Endothelial cell of umbilical vein (primary cell): ENCODE results near the gene LTK. TPM values are rescaled to one million over a fixed set of nuclear protein-coding genes. Genes with fewer than 3 reads are reported as not detected.

Experiments
- BruUV-seq: library from RNA; stranded (reverse); fragments of 400-500 nt; replicated peaks from 2 replicates; lab custom pipeline; 2021; lab: Mats Ljungman, UMichigan
- CTCF ChIA-PET: fragments of 300-600, 350-600 bp; sonication (Branson Sonifier 250); formaldehyde crosslinking; loops from one replicate; lab custom pipeline; 2021; ENCODE audit warnings: antibody characterized with exemption, inconsistent platforms; lab: Charles Lee
- POLR2A ChIA-PET: fragments of 300-600, 350-600 bp; sonication (Branson Sonifier 250); formaldehyde crosslinking; loops from one replicate; lab custom pipeline; 2021; ENCODE audit warnings: antibody characterized with exemption, inconsistent platforms; lab: Charles Lee
- DNase-seq: peaks from one replicate; pipeline ENCODE4 v3.0.0-alpha.2; 2011; ENCODE audit warnings: low read depth, low spot score
- FAIRE-seq: peaks from 2 replicates; lab custom pipeline; 2011; peaks lifted over from hg19 to GRCh38; lab: Jason Lieb, UNC
- H2AFZ ChIP-seq: 2 replicates; pipeline ENCODE4 v1.6.0; 2012; ENCODE audit warnings: low read depth, low read length, control low read depth, inconsistent platforms
- H3K27ac ChIP-seq: 2 replicates; pipeline ENCODE4 v1.5.1; 2011; ENCODE audit warnings: low read depth, mild to moderate bottlenecking, control low read depth, low read length, moderate library complexity; ENCODE audit not compliant: insufficient read depth
- H3K27me3 ChIP-seq, 2 experiments: 2 replicates each; pipeline versions ENCODE4 v1.6.0 to v1.6.1; 2011; ENCODE audit warnings: low read length in 2 of 2, mixed read lengths in 1 of 2; ENCODE audit not compliant: control insufficient read depth in 2 of 2, insufficient read depth in 2 of 2
- H3K36me3 ChIP-seq, 2 experiments: 2 replicates in 1 of 2; 3 replicates in 1 of 2; pipeline ENCODE4 v1.5.1; 2011; ENCODE audit warnings: low read length in 2 of 2, mild to moderate bottlenecking in 1 of 2, moderate library complexity in 1 of 2; ENCODE audit not compliant: control insufficient read depth in 2 of 2, insufficient read depth in 2 of 2; ENCODE audit errors: extremely low read depth in 1 of 2
- H3K4me1 ChIP-seq: 3 replicates; pipeline ENCODE4 v1.5.1; 2011; ENCODE audit warnings: mild to moderate bottlenecking, low read length; ENCODE audit not compliant: control insufficient read depth, insufficient read depth; ENCODE audit errors: extremely low read depth
- H3K4me2 ChIP-seq: 2 replicates; pipeline ENCODE4 v1.6.1; 2011; ENCODE audit warnings: low read length, control low read depth, mixed read lengths; ENCODE audit not compliant: insufficient read depth
- H3K4me3 ChIP-seq, 3 experiments: fragments of 200-600 bp in 1 of 3; sonication (generic), shearing (Covaris generic) in 1 of 3; replicated peaks in 1 of 3; 2 replicates each; pipeline ENCODE4 v1.5.1; 2011 to 2016; ENCODE audit warnings: control low read depth in 3 of 3, low read length in 3 of 3, mild to moderate bottlenecking in 2 of 3, inconsistent platforms in 1 of 3, low read depth in 1 of 3, moderate library complexity in 1 of 3; ENCODE audit not compliant: insufficient read depth in 1 of 3
- H3K79me2 ChIP-seq: 2 replicates; pipeline ENCODE4 v1.6.0; 2012; ENCODE audit warnings: low read length, inconsistent platforms; ENCODE audit not compliant: control insufficient read depth, insufficient read depth
- H3K9ac ChIP-seq: replicated peaks from 2 replicates; pipeline ENCODE3; 2011; ENCODE audit warnings: low read length, control low read depth; ENCODE audit not compliant: insufficient read depth; ENCODE audit errors: extremely low read depth
- H3K9me1 ChIP-seq: replicated peaks from 3 replicates; pipeline ENCODE4 v1.6.0; 2011; ENCODE audit warnings: mild to moderate bottlenecking, low read length; ENCODE audit not compliant: control insufficient read depth, insufficient read depth; ENCODE audit errors: extremely low read depth
- H3K9me3 ChIP-seq: replicated peaks from 2 replicates; pipeline ENCODE4 v1.5.1; 2012; ENCODE audit warnings: low read length, inconsistent platforms; ENCODE audit not compliant: control insufficient read depth, insufficient read depth
- H4K20me1 ChIP-seq: replicated peaks from 2 replicates; pipeline ENCODE3; 2011; ENCODE audit warnings: mild to moderate bottlenecking, low read length; ENCODE audit not compliant: control insufficient read depth, insufficient read depth; ENCODE audit errors: extremely low read depth
- CTCF ChIP-seq, 2 donors: IDR thresholded peaks; 1 replicate in 1 of 2; 2 replicates in 1 of 2; pipeline ENCODE4 v1.5.1; 2011; ENCODE audit warnings: low read length in 2 of 2, mild to moderate bottlenecking in 2 of 2, moderate library complexity in 2 of 2, control low read depth in 1 of 2, inconsistent platforms in 1 of 2, low read depth in 1 of 2; ENCODE audit not compliant: insufficient read depth in 1 of 2; ENCODE audit errors: extremely low read depth in 1 of 2
- EZH2 ChIP-seq: IDR thresholded peaks from 2 replicates; pipeline ENCODE4 v1.6.1; 2012; ENCODE audit warnings: borderline replicate concordance, low read depth, mild to moderate bottlenecking, moderate library complexity, low read length, inconsistent platforms; ENCODE audit not compliant: severe bottlenecking
- FOS ChIP-seq: IDR thresholded peaks from 2 replicates; pipeline ENCODE4 v1.6.1; 2011; ENCODE audit warnings: mild to moderate bottlenecking, low read length, moderate library complexity, borderline replicate concordance; ENCODE audit not compliant: insufficient read depth
- GATA2 ChIP-seq: IDR thresholded peaks from 2 replicates; pipeline ENCODE4 v1.7.0; 2011; ENCODE audit warnings: low read depth, mild to moderate bottlenecking, moderate library complexity, mixed read lengths, low read length; ENCODE audit not compliant: insufficient read length, insufficient read depth
- JUN ChIP-seq: IDR thresholded peaks from 2 replicates; pipeline ENCODE4 v1.6.1; 2011; ENCODE audit warnings: borderline replicate concordance, low read depth; ENCODE audit not compliant: insufficient read length, insufficient read depth
- MAX ChIP-seq: IDR thresholded peaks from 2 replicates; pipeline ENCODE4 v1.6.1; 2011; ENCODE audit not compliant: insufficient read depth, insufficient read length
- MYC ChIP-seq: IDR thresholded peaks from one replicate; pipeline ENCODE4 v1.6.1; 2011; ENCODE audit warnings: mild to moderate bottlenecking, low read depth, low read length
- POLR2A ChIP-seq: IDR thresholded peaks from 2 replicates; pipeline ENCODE4 v1.6.1; 2012; ENCODE audit warnings: low read depth, mild to moderate bottlenecking, control low read depth, low read length
- POLR2AphosphoS5 ChIP-seq: IDR thresholded peaks from 2 replicates; pipeline ENCODE4 v1.6.1; 2012; ENCODE audit warnings: low read depth, mild to moderate bottlenecking, control low read depth, low read length, moderate library complexity; ENCODE audit not compliant: insufficient read depth
- dilution Hi-C: fragments of 300-500 bp; cut with MboI; formaldehyde crosslinking; loops from one replicate; pipeline ENCODE4 v1.15.0; 2019; ENCODE audit warnings: low sequenced_read_pairs; ENCODE audit not compliant: extremely low pct_ligation_motif_present
- intact Hi-C: fragments of 100-400 bp; cut with micrococcal nuclease; formaldehyde crosslinking; loops from one replicate; pipeline ENCODE4 v1.10.0; 2022
- polyA plus RNA-seq, 4 experiments: library from polyadenylated mRNA; depleted of rRNA in 3 of 4; stranded (reverse) in 3 of 4; unstranded in 1 of 4; fragments of >200 nt; gene quantifications; 2 replicates each; pipeline versions ENCODE4 v1.2.1 to v1.2.3, GENCODE V29; 2011 to 2012; ENCODE audit warnings: missing spikeins in 1 of 4
- total RNA-seq: library from RNA; stranded (reverse); gene quantifications from 2 replicates; pipeline ENCODE4 v1.2.3, GENCODE V29; 2021

The LTK gene
- total and polyA plus RNA-seq, 2 donors (not counting 3 experiments of a cell fraction or from before 2014, with no cell fraction given), result 0.15 to 0.17 TPM

GRCh38 chr15:41499109-41499851 is 14.3 kb downstream of the LTK start:
- FAIRE-seq, result no peak
- dilution Hi-C loops (no loop called here), intact Hi-C loops (no loop called here)
- Histone ChIP-seq H3K27me3 (peaks cover 38 to 57% of the 10 kb centered on the region in 2 experiments), H3K9ac (no peak overlapping the region), H3K27ac (no peak overlapping the region), H3K4me2 (no peak overlapping the region), H4K20me1 (no peaks in the 10 kb centered on the region), H3K79me2 (no peaks in the 10 kb centered on the region), H2AFZ (no peak overlapping the region), H3K4me3 (no peak overlapping the region), H3K36me3 (no peaks in the 10 kb centered on the region), H3K4me1 (peaks cover 25% of the 10 kb centered on the region), H3K9me3 (no peaks in the 10 kb centered on the region), H3K9me1 (no peaks in the 10 kb centered on the region)
- CTCF ChIA-PET, result no interaction called here
- DNase-seq, result no peak
- POLR2A ChIA-PET, result no interaction called here
- TF ChIP-seq POLR2A (no peak), POLR2AphosphoS5 (no peak), CTCF (IDR thresholded peaks at IDR 0.05; ENCODE audit: extremely low read depth in 1 of 2, insufficient read depth in 1 of 2, low read depth in 1 of 2, low read length in 2 of 2) (no peak), JUN (no peak), FOS (no peak), GATA2 (no peak), EZH2 (no peak), MYC (no peak), MAX (no peak)
- no TSS peak for BruUV-seq
